IMR-90 (cell line): Measurements from ENCODE around the gene ABCA12. TPM values are rescaled to one million over a fixed set of nuclear protein-coding genes. Genes with fewer than 3 reads are reported as not detected.

Source experiments
- ATAC-seq: fragments of 200-7000 bp; cut with Tn5 transposase; 2 replicates; pipeline ENCODE4 v1.9.1; 2020; ENCODE audit warnings: low read depth, mild to moderate bottlenecking, moderate library complexity
- BruUV-seq: library from RNA; stranded (reverse); fragments of 400-500 nt; replicated peaks from 2 replicates; lab custom pipeline; 2021; lab: Mats Ljungman, UMichigan
- CTCF ChIA-PET: fragments of 300-600 bp; formaldehyde crosslinking; extraction: SDS; loops from one replicate; lab custom pipeline; 2021; ENCODE audit warnings: antibody characterized with exemption; lab: Yijun Ruan, JAX
- POLR2A ChIA-PET: fragments of 300-600 bp; sonication (Branson Sonifier 250); formaldehyde crosslinking; loops from one replicate; lab custom pipeline; 2022; ENCODE audit warnings: antibody characterized with exemption; ENCODE audit not compliant: unreplicated experiment; lab: Charles Lee
- DNase-seq: peaks from one replicate; pipeline ENCODE4 v3.0.0; 2013
- H2AFZ ChIP-seq: replicated peaks from 2 replicates; pipeline ENCODE3; 2013; ENCODE audit warnings: low read length, mild to moderate bottlenecking; ENCODE audit not compliant: poor library complexity
- H2AK5ac ChIP-seq: 2 replicates; pipeline ENCODE4 v1.6.1; 2013; ENCODE audit warnings: low read depth, low read length, inconsistent platforms
- H2AK9ac ChIP-seq: replicated peaks from 2 replicates; pipeline ENCODE3; 2013; ENCODE audit warnings: mild to moderate bottlenecking, low read depth, low read length, moderate library complexity; ENCODE audit not compliant: poor library complexity
- H2BK120ac ChIP-seq: 2 replicates; pipeline ENCODE4 v1.6.1; 2013; ENCODE audit warnings: low read depth, low read length, inconsistent platforms
- H2BK15ac ChIP-seq: 3 replicates; pipeline ENCODE4 v1.6.1; 2013; ENCODE audit warnings: low read depth, low read length, inconsistent platforms
- H2BK20ac ChIP-seq: 2 replicates; pipeline ENCODE4 v1.6.1; 2013; ENCODE audit warnings: low read depth, mild to moderate bottlenecking, inconsistent platforms, low read length, moderate library complexity
- H2BK5ac ChIP-seq: 2 replicates; pipeline ENCODE4 v1.6.1; 2013; ENCODE audit warnings: mild to moderate bottlenecking, low read depth, low read length, inconsistent platforms; ENCODE audit not compliant: poor library complexity, severe bottlenecking
- H3K14ac ChIP-seq: replicated peaks from 2 replicates; pipeline ENCODE4 v1.6.1; 2013; ENCODE audit warnings: low read depth, low read length, inconsistent platforms
- H3K18ac ChIP-seq: 2 replicates; pipeline ENCODE4 v1.6.1; 2013; ENCODE audit warnings: low read depth, low read length, control low read depth
- H3K23ac ChIP-seq: 2 replicates; pipeline ENCODE4 v1.6.1; 2013; ENCODE audit warnings: low read depth, low read length, inconsistent platforms
- H3K27ac ChIP-seq: 2 replicates; pipeline ENCODE4 v1.5.1; 2013; ENCODE audit warnings: mild to moderate bottlenecking, control low read depth, low read length; ENCODE audit not compliant: insufficient read depth
- H3K27me3 ChIP-seq: 2 replicates; pipeline ENCODE4 v1.6.1; 2013; ENCODE audit warnings: low read length; ENCODE audit not compliant: control insufficient read depth, insufficient read depth
- H3K36me3 ChIP-seq: 2 replicates; pipeline ENCODE4 v1.6.1; 2013; ENCODE audit warnings: low read length, mixed read lengths; ENCODE audit not compliant: control insufficient read depth, insufficient read depth
- H3K4ac ChIP-seq: 2 replicates; pipeline ENCODE4 v1.6.1; 2013; ENCODE audit warnings: low read depth, low read length, inconsistent platforms
- H3K4me1 ChIP-seq: 2 replicates; pipeline ENCODE4 v1.6.1; 2013; ENCODE audit warnings: low read length, mixed read lengths; ENCODE audit not compliant: control insufficient read depth, insufficient read depth
- H3K4me2 ChIP-seq: 2 replicates; pipeline ENCODE4 v1.6.1; 2013; ENCODE audit warnings: low read depth, mild to moderate bottlenecking, control low read depth, low read length, moderate library complexity
- H3K4me3 ChIP-seq: 2 replicates; pipeline ENCODE4 v1.5.1; 2013; ENCODE audit warnings: low read depth, mild to moderate bottlenecking, control low read depth, low read length, moderate library complexity; ENCODE audit not compliant: insufficient read depth
- H3K56ac ChIP-seq: 2 replicates; pipeline ENCODE4 v1.6.1; 2013; ENCODE audit warnings: low read length, inconsistent platforms; ENCODE audit not compliant: insufficient read depth; ENCODE audit errors: extremely low read depth
- H3K79me1 ChIP-seq, 2 experiments: 2 replicates each; pipeline ENCODE4 v1.6.1; 2013; ENCODE audit warnings: low read length in 2 of 2, inconsistent platforms in 1 of 2, low read depth in 1 of 2
- H3K9ac ChIP-seq: 2 replicates; pipeline ENCODE4 v1.6.1; 2013; ENCODE audit warnings: low read depth, low read length, control low read depth
- H3K9me1 ChIP-seq: 2 replicates; pipeline ENCODE4 v1.6.1; 2013; ENCODE audit warnings: low read length, inconsistent platforms; ENCODE audit not compliant: insufficient read depth
- H3K9me3 ChIP-seq: 2 replicates; pipeline ENCODE4 v1.6.1; 2013; ENCODE audit warnings: low read length; ENCODE audit not compliant: control insufficient read depth, insufficient read depth
- H4K20me1 ChIP-seq: 2 replicates; pipeline ENCODE4 v1.6.1; 2013; ENCODE audit warnings: low read length, inconsistent platforms; ENCODE audit not compliant: insufficient read depth
- H4K5ac ChIP-seq: 2 replicates; pipeline ENCODE4 v1.6.1; 2013; ENCODE audit warnings: mild to moderate bottlenecking, low read depth, low read length, control low read depth
- H4K8ac ChIP-seq, 2 experiments: 2 replicates each; pipeline ENCODE4 v1.6.1; 2013; ENCODE audit warnings: low read depth in 2 of 2, low read length in 2 of 2, control low read depth in 1 of 2, inconsistent platforms in 1 of 2
- H4K91ac ChIP-seq: 2 replicates; pipeline ENCODE4 v1.6.1; 2013; ENCODE audit warnings: low read depth, low read length, inconsistent platforms; ENCODE audit not compliant: insufficient read depth
- BHLHE40 ChIP-seq: fragments of 150-350 bp; IDR thresholded peaks from 2 replicates; pipeline ENCODE4 v1.6.1; 2016; ENCODE audit warnings: mild to moderate bottlenecking, low read depth, low read length
- CEBPB ChIP-seq: IDR thresholded peaks from 2 replicates; pipeline ENCODE4 v1.6.1; 2012; ENCODE audit warnings: low read depth, low read length, improper control_type of control experiment
- CHD1 ChIP-seq: IDR thresholded peaks from 2 replicates; pipeline ENCODE4 v1.6.1; 2012; ENCODE audit warnings: low read depth, low read length, improper control_type of control experiment
- CTCF ChIP-seq: conservative IDR thresholded peaks from 2 replicates; pipeline ENCODE4 v1.5.1; 2012; ENCODE audit warnings: mild to moderate bottlenecking, low read depth, low read length, improper control_type of control experiment
- ELK1 ChIP-seq: fragments of 150-350 bp; IDR thresholded peaks from 2 replicates; pipeline ENCODE4 v1.6.1; 2016; ENCODE audit warnings: low read depth, mild to moderate bottlenecking, low read length, moderate library complexity, borderline replicate concordance
- FOS ChIP-seq: fragments of 150-350 bp; IDR thresholded peaks from 2 replicates; pipeline ENCODE4 v1.6.1; 2016; ENCODE audit warnings: low read depth, low read length
- MAFK ChIP-seq: IDR thresholded peaks from 2 replicates; pipeline ENCODE4 v1.6.1; 2012; ENCODE audit warnings: low read depth, low read length, improper control_type of control experiment
- MAZ ChIP-seq: IDR thresholded peaks from 2 replicates; pipeline ENCODE4 v1.6.1; 2012; ENCODE audit warnings: low read depth, mild to moderate bottlenecking, low read length, improper control_type of control experiment, moderate library complexity, borderline replicate concordance
- MXI1 ChIP-seq: IDR thresholded peaks from 2 replicates; pipeline ENCODE4 v1.6.1; 2012; ENCODE audit warnings: low read depth, mild to moderate bottlenecking, low read length, moderate library complexity, borderline replicate concordance
- NFE2L2 ChIP-seq: fragments of 150-350 bp; IDR thresholded peaks from 2 replicates; pipeline ENCODE4 v1.6.1; 2016; ENCODE audit warnings: low read depth, mild to moderate bottlenecking, low read length
- POLR2A ChIP-seq: IDR thresholded peaks from 2 replicates; pipeline ENCODE4 v1.6.1; 2012; ENCODE audit warnings: mild to moderate bottlenecking, low read depth, low read length
- RAD21 ChIP-seq: IDR thresholded peaks from 2 replicates; pipeline ENCODE4 v1.6.1; 2012; ENCODE audit warnings: low read length, improper control_type of control experiment
- RCOR1 ChIP-seq: IDR thresholded peaks from 2 replicates; pipeline ENCODE4 v1.6.1; 2012; ENCODE audit warnings: mild to moderate bottlenecking, low read length, improper control_type of control experiment; ENCODE audit not compliant: insufficient replicate concordance
- RFX5 ChIP-seq: IDR thresholded peaks from 2 replicates; pipeline ENCODE4 v1.8.0; 2012; ENCODE audit warnings: low read depth, mild to moderate bottlenecking, low read length, moderate library complexity
- SMC3 ChIP-seq: fragments of 150-350 bp; IDR thresholded peaks from 2 replicates; pipeline ENCODE4 v1.6.1; 2016; ENCODE audit warnings: low read depth, mild to moderate bottlenecking, antibody characterized with exemption, low read length, moderate library complexity
- USF2 ChIP-seq: fragments of 150-350 bp; IDR thresholded peaks from 2 replicates; pipeline ENCODE4 v1.6.1; 2017; ENCODE audit warnings: mild to moderate bottlenecking, antibody characterized with exemption, low read length, low read depth
- WGBS, 2 experiments: methylation state at CpG; one replicate each; pipeline versions ENCODE4 v1.1.5 to v1.1.7; 2013; ENCODE audit warnings: missing lambda C conversion rate in 2 of 2; ENCODE audit not compliant: insufficient read length in 1 of 2; ENCODE audit errors: extremely low coverage in 2 of 2; 5-methylcytosine and 5-hydroxymethylcytosine counted together
- dilution Hi-C: fragments of 300-500 bp; cut with HindIII; formaldehyde crosslinking; loops from one replicate; pipeline ENCODE4 v1.14.3; 2018; ENCODE audit warnings: low sequenced_read_pairs; ENCODE audit not compliant: unreplicated experiment
- in situ Hi-C: fragments of 300-500 bp; cut with MboI; formaldehyde crosslinking; loops from 3 replicates; pipeline ENCODE4 v1.14.3; 2019; ENCODE audit warnings: low sequenced_read_pairs, inconsistent platforms, mixed read lengths
- intact Hi-C: fragments of 100-400 bp; cut with micrococcal nuclease; formaldehyde crosslinking; loops from 2 replicates; pipeline ENCODE4 v1.10.0; 2022
- polyA plus RNA-seq, 3 experiments: library from polyadenylated mRNA; depleted of rRNA; stranded (reverse); fragments of >200 nt; gene quantifications; 2 replicates each; pipeline ENCODE4 v1.2.3, GENCODE V29; 2012; ENCODE audit warnings: low replicate concordance in 1 of 3
- total RNA-seq: library from RNA; depleted of rRNA; stranded (reverse); fragments of >200 nt; gene quantifications from 2 replicates; pipeline ENCODE4 v1.2.3, GENCODE V29; 2012

ABCA12 gene
- total and polyA plus RNA-seq, 2 of the 4 experiments (the other 2 are of a cell fraction) = under 0.01 TPM; not detected in 1

- Histone ChIP-seq H2AFZ (no peak overlapping the region), H3K9me3 (no peaks in the 10 kb centered on the region), H4K8ac (no peak overlapping the region), H2AK5ac (no peak overlapping the region), H2BK120ac (no peak overlapping the region), H3K18ac (no peak overlapping the region), H2BK15ac (no peak overlapping the region), H3K36me3 (no peaks in the 10 kb centered on the region), H4K20me1 (no peaks in the 10 kb centered on the region), H3K27me3 (no peaks in the 10 kb centered on the region), H3K4me3 (no peak overlapping the region), H2BK20ac (no peak overlapping the region), H3K56ac (no peak overlapping the region), H3K14ac (no peak overlapping the region), H2AK9ac (no peak overlapping the region), H3K23ac (no peak overlapping the region), H4K91ac (no peak overlapping the region), H3K9ac (no peak overlapping the region), H3K4me2 (no peak overlapping the region), H3K9me1 (no peaks in the 10 kb centered on the region), H4K5ac (no peak overlapping the region), H3K79me1 (no peaks in the 10 kb centered on the region), H3K4ac (no peak overlapping the region), H3K4me1 (no peaks in the 10 kb centered on the region), H3K27ac (no peak overlapping the region), H2BK5ac (no peak overlapping the region)
- in situ Hi-C loops = no loop called here
- WGBS, 2 experiments = 100% methylated on average over 1 of the region's 3 CpGs; no CpG with 5 or more reads in 1 of the 2 experiments
- intact Hi-C loops = no loop called here
- no TSS peak for BruUV-seq
- ChIA-PET CTCF (no interaction called here), POLR2A (no interaction called here)
- no peak for DNase-seq
- dilution Hi-C loops = no loop called here
- no peak for ATAC-seq
- no peak for TF ChIP-seq RAD21
- no peak for TF ChIP-seq RFX5
- TF ChIP-seq RCOR1 = no peak
- TF ChIP-seq POLR2A = no peak
- no peak for TF ChIP-seq CTCF
- TF ChIP-seq CHD1 = no peak
- no peak for TF ChIP-seq MAZ
- no peak for TF ChIP-seq BHLHE40
- TF ChIP-seq MAFK = no peak
- no peak for TF ChIP-seq SMC3
- no peak for TF ChIP-seq MXI1
- no peak for TF ChIP-seq CEBPB
- TF ChIP-seq ELK1 = no peak
- TF ChIP-seq USF2 = no peak
- TF ChIP-seq NFE2L2 = no peak
- TF ChIP-seq FOS = no peak
Observed at GRCh38 chr2:215015421-215015820, 123.0 kb downstream of the ABCA12 start.
